GM19395 (cell line): ENCODE measurements around the gene SMIM27.
"Not testable (repeated sequence)": the region's sequence is repeated elsewhere in the genome, so short reads cannot be mapped to it uniquely, and the experiment has no call there.

Source experiments
- ATAC-seq: cut with Tn5 transposase; IDR thresholded peaks from one replicate; pipeline ENCODE4 v1.9.1; 2021; ENCODE audit warnings: mild to moderate bottlenecking, moderate library complexity; ENCODE audit not compliant: unreplicated experiment

Gene SMIM27, protein sequence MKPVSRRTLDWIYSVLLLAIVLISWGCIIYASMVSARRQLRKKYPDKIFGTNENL

DNA sequence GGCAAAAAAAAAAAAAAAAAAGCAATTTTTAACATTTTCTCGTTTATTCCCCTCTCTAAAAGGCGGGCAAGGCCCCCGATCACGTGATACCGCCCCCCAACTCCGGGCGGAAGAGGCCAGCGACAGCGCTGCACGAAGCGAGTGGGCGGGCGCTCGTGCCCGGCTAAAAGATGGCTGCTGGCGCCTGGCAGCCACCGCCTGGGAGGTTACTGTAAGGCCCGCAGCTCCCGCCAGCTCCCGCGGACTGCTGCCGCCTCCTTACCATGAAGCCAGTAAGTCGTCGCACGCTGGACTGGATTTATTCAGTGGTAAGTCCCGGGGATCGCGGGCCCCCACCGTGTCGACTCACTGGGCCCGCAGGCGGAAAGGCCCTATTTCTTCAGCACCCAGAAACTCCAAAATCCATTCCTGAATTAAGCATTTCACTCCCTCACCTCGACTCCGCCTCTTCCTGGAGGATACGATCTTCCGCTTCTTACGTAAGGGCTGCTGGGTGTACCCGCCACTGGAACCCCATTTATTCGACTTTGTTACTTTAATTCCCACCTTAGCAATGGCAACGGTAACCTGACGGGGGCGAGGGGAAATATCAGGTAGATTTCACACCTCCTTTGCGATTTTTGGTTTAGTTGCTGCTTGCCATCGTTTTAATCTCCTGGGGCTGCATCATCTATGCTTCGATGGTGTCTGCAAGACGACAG lies at the start of gene SMIM27, which contains the start of gene TOPORS:
Gene SMIM27 (plus strand): TSS at position 156 of the 701 bp plus-strand sequence. CDS start 108 bp downstream, at position 264.
Gene TOPORS (minus strand): TSS at position 415 of the 701 bp plus-strand sequence. CDS start 150 bp downstream, at position 265.
- ATAC-seq = peak; percentile 67

DNA sequence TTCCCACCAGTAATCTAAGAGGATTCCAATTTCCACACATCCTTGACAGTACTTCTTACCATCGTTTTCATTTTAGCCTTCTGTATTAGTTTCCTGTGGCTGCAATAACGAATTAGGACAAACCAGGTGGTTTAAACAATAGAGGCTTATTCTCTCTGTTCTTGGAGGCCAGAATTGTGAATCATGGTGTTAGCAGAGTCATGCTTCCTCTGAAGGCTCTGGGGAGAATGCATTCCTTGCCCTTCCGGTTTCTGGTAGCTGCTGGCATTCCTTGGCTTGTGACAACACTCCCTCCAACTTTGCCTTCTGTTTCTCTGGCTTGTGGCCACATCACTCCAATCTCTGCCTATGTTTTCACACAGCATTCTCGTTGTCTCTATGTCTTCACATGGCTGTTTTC lies 49.7 kb upstream of the SMIM27 start:
- ATAC-seq = no peak

DNA sequence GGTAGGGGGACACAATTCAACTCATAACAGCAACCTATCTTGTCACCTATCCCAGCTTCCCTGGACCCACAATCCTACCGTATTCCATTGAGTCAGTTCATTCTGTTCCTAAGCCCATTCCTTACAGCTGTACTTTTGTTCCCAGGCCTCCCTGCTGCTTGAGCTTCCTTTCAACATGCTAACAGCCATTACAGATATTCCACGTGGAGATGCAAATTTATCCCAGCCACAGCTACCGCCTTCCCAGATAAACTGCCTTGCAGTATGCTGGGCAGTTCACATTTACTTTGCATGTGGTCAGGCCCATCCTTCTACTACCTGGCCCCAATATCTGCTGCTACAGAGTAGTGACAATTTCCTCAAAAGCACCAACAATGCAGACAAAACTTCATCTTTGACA lies 49.1 kb upstream of the SMIM27 start:
- no peak for ATAC-seq

DNA sequence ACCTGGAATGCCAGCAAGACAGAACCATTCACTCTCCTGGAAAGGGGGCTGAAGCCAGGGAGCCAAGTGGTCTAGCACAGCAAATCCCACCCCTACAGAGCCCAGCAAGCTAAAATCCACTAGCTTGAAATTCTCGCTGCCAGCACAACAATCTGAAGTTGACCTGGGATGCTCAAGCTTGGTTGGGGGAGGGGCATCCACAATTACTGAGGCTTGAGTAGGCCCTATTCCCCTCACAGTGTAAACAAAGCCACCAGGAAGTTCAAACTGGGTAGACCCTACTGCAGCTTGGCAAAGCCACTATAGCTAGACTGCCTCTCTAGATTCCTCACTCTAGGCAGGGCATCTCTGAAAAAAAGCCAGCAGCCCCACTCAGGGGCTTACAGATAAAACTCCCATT lies 43.4 kb upstream of the SMIM27 start:
- no peak for ATAC-seq

DNA sequence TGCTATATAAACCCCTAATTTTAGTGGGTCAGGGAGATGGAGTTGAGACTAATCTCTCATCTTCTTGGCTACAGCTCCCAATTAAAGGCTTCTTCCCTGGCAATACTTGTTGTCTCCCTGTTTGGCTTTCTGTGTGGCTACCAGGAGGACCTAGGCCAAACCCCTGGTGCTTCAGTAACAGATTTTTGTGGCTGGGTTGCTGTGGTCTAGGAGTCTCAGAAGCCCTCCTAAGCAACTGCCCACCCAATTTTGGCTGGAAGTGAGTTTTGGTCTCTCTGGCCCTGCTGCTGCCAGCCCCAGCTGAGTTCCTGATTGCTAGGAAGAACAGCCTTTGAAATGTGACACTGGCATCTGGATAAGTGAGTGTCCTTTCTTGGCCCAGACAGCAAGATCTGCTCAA lies 35.9 kb upstream of the SMIM27 start:
- no peak for ATAC-seq

DNA sequence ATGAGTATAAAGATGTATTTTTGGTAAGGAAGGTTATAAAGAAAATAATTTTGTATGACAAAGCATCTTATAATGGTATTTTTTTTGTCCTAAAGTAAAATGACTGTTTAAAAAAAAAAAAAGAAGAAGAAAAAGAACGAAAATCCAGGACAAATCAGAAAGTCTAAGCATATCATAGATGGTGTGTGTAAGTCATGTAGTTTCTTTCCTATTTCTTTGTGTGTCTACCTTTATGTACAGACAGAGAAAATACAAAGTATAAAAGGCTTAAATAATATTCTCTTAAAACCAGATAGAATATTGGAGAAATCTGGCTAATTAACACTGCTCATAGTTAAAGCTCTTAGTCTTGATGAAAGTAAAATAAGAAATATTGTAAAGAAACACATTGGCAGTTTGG lies 33.9 kb upstream of the SMIM27 start:
- no peak for ATAC-seq

DNA sequence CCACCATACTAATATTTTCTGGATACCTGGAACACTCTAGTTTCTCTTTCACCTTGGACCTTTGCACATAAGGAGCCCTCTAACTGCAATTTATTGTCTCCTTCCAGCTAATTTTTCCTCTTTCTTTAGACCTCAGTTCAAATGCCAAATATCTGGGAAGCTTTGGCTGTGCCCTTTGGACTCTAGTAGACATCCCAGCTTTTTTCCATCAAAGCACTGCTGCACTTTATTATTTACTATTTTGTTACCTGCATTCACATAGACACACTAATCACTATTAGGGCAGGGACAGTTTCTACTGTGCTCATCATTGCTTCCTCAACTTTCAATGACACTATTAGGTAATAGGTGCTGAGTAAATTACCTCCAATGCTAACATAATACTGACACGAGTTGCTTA lies 28.2 kb upstream of the SMIM27 start:
- no peak for ATAC-seq

DNA sequence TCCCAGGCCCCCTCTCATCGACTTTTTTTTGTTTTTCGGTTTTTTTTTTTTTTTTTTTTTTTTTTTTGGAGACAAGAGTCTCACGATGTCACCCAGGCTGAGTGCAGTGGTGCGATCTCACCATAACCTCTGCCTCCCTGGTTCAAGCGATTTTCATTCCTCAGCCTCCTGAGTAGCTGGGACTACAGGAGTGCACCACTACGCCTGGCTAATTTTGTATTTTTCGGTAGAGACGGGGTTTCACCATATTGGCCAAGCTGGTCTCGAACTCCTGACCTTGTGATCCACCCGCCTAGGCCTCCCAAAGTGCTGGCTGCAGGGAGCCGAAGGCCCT lies 27.6 kb upstream of the SMIM27 start:
- ATAC-seq = not testable (repeated sequence)

DNA sequence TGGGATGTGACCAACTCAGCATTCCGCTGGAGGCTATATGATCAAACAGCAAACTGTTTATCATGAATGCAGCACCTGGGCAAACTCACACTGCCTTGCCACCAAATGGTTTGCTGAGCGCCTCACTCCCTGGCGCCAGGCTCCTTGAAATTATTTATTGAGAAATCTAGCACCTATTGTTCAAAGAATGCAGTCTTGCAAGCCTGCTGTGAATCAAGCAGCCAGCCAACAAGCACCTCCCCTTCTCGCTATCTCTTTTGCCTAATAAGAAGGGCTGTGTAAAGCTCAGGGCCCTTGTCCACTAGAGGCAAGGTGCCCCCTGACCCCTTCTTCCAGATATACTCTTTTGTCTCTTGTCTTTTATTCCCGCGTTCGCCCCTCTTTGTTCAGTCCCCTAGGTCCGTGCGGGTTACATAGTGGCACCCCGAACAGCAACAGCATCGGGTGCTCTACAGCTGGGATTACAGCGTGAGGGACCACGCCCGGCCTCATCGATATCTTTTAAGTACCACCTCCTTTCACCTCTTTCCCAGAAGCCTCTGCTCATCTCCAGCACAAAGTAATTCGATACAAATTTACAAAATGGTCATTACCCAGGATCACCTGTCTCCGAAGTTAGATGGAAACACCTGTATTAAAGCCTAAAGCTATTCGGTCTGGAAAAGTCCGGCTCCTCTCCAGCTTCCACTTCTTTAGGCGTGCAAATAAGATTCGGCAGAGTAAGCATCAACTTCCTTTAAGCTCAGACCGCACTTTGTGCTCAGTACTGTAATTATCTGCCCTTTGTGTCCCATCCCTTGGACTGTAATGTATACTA lies 27.0 kb upstream of the SMIM27 start:
- peak; percentile 38 for ATAC-seq

DNA sequence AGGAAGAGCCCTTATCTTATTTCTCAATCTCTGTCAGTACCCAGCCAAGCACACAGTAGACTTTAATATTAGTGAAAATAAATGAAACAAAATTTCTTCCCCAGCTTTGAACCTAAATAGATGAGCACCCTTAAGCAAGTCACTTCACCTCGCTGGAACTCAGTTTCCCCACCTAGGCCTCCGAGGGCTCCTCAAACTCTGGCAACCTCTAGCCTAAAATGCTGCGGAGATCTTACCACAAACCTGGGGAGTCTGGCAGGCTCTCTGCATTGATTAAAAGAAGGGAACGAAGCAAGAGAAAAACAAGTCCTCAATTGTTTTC lies 26.5 kb upstream of the SMIM27 start:
- peak; percentile 15 for ATAC-seq

DNA sequence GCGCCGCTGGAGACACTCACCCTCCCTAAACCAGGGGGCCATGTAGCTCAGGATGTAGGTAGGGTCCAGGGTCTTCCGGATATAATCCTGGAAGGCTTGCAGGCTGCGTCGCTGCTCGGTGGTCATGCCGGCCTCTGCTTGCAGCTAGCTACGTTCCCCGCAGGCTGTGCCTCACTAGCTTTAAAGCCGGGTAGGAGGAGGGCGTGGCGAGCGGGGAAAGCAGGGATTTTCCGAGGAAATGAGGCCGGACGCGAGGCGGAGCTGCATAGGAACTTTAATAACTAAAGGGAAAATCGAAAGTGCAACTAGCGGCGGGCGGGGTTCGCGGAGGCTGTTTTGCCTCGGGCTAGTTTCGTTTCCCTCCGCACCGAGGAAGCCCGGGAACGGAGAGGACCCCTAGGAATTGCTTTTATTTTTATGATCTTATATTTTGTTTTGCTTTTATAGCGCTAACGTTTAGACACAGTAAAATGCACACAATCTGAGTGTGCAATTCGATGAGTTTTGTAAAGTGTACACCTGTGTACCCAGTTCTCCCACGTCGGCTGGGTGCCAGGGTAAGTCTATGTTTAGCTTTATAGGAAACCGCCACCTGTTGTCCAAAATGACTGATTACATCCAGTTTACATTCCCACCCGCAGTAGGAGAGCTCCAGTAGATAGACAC lies 26.0 kb upstream of the SMIM27 start, which contains the start of gene RIGI:
Gene RIGI (minus strand): TSS at position 156 of the 666 bp plus-strand sequence. CDS start 30 bp downstream, at position 126.
- peak; percentile 72 for ATAC-seq

DNA sequence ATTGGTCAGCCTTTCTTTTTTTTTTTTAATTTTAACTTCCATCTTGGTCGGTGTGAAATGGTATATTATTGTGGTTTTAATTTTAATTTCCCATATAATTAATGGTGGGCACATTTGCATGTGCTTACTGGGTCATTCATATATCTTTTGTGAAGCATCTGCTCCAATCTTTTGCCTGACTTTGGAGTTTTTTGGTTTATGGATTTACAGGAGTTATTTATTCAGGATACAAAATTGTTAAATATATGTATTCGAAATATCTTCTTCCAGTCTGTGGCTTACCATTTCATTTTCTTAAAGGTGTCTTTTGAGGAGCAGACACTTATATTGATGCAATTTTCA lies 25.4 kb upstream of the SMIM27 start:
- no peak for ATAC-seq

DNA sequence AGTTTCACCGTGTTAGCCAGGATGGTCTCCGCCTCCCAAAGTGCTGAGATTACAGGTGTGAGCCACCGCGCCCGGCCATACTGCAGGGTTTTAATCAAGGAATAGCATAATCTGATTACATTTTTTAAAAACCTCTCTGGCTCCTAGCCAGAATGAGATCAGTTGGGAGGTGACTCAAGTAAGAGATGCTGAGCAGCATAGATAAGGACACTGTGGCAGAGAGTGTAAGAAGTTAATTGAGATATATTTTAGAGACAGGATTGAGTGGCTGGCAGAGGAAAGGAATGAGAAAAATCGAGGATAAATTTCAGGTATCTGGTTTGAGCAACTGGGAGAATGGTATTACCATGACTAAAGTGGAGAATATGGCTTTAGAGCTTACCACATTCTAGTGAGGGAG lies 18.8 kb upstream of the SMIM27 start:
- no peak for ATAC-seq

DNA sequence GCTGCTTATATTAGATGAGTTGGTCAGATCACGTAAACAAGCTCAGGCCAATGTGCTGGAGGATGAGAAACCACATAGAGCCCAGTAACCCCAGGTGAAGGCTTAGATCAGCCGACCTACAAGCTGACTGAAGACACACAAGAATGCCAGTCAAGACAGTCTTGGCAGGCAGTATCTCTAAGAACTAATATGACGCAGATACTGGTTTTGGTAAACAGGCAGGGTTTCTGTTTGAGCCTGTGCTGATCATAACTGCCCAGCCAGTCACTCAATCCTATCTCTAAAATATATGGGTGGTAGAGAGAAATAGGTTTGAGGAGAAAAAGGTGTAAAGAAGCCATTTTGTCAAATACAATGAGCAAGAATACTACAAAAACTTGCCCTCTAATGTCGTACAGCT lies 18.3 kb upstream of the SMIM27 start:
- ATAC-seq = no peak

DNA sequence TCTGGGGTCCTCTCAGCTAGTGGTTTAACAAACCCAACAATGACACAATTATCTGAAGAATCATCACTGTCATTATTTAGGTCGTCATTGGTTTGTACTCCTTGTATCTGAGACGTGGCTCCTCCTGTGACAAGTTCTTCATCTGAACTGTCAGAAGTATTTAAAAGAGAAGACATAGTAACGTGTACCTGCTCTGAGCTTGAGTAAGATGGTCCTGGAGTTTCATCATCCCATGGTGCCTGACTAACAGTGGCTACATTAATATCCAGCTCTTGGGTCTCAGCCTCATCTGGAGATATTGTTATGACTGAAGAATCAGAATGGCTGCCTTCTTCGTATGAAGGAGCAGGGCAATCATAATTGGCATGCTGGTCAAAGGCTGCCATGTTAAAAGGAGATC lies 9.1 kb upstream of the SMIM27 start:
- no peak for ATAC-seq

DNA sequence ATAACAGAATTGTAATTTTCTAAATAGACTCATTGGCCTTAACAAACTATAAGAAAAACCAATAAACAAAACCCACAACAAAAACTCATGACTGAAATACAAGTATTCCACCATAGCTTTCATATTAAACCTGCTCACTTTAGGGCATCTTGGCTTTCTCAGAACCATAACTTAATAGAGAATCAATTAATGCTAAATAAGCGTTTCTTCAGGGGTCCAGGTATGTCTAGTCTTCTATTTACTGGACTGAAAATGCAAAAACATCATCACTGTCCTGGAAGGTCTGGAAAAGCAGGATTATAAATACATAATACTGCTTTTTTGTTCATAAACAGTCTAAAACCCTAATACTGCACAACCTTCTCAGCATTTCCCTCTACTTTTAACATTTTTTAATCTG lies 6.2 kb upstream of the SMIM27 start:
- no peak for ATAC-seq

DNA sequence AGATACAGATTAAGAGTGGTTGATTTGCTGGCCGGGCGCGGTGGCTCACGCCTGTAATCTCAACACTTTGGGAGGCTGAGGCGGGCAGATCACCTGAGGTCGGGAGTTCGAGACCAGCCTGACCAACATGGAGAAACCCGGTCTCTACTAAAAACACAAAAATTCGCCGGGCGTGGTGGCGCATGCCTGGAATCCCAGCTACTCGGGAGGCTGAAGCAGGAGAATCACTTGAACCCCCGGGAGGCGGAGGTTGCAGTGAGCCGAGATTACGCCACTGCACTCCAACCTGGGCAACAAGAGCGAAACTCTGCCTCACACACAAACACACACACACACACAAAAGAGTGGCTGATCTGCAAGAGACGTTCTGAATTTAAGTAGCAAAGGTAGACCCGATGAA lies 3.9 kb upstream of the SMIM27 start:
- ATAC-seq = not testable (repeated sequence)

DNA sequence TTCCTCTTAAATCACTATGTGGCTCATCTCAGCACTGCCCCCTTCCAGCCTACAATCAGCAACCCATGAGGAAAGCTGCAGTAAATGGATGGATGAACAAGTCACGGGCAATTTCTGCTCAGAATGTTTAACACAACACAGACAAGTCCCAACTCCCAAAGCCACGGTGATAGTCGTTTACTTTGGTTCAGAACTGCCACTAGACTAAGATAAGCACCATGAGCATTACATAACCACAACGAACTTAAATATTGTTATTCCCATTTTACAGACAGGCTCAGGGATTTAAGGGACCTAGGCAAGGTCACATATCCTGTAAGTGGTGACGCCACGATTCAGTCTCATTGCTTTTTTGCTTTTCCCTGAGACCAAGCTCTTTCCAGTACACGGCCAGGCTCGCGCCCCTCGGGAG lies 2.0 kb upstream of the SMIM27 start:
- no peak for ATAC-seq

DNA sequence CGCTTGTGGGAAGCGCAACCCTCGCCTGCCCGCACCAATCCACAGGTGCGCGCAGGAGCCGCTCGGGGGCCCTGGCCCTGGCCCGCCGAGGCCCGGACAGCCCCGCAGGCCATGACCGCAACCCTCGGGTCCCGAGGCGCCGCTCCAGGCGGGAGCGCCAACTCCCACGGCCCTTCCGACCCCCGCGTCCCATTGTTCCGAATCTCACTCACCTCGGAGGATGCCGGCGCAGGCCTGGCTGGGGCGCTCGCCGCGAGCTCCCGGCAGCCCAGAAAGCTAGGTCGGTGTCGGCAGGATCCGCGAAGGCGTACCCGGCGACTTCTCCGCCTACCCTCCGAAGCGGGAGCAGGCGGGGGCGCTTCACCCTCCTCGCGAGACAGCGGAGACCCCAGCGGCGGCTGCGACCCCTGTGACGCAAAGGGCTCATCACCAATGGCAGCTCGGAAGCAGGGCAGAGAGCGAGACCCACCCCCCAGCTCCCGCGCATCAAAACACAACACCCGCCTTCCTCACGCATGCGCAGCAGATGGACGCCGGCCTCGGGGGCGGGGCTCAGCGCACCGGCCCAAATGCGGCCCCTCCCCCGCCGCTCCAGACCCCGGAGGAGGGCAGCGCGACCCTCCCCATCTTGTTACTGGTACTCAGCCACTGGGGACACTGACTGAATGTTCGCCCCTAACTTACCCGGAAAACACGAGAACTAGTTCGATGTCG lies 1.4 kb upstream of the SMIM27 start:
- peak; percentile 68 for ATAC-seq

DNA sequence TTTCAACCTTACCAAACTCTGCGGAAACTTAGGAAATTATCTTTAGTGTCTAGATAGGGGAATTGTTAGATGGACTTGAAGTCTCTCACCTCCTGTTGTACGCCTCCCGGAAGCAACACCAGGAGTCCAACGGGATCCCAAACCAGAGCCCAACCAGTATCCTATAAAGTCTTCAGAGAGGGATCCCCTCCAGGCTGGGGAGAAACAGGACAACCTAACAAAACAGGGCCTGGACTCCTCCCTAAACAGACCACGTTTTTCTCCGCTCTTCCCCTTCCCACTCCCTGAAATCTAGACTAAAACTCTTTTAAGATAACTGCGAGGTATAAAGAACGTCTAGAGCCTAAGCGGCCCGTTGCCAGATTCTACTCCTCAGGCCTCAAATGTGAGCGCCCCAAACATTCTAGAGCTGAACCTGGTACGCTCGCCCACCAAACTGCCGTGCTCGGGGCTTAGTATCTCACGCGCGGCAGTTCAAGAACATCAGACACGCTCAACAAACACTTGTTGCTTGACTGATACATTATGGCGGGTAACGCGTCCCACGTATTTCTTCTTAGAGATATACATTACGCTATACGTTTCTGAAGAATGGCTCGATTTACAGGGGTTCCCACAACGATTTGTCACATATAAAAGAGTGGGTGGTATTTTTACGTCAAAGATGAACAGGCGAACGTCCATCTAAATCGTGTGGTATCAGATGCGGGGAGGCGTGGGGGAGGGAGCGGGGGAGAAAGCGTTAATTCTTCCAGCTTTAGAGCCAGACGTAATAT lies 663 bp upstream of the SMIM27 start:
- ATAC-seq = peak; percentile 19
